OCI-LY1 (cell line): ENCODE measurements around the gene GRB10.

Experiments
- H2AFZ ChIP-seq: fragments of 200-600 bp; sonication (generic), shearing (Covaris generic); 2 replicates; pipeline ENCODE4 v1.6.0; 2014; ENCODE audit warnings: antibody characterized with exemption, mild to moderate bottlenecking, low read length
- H3F3A ChIP-seq: fragments of 200-600 bp; sonication (generic), shearing (Covaris generic); 2 replicates; pipeline ENCODE4 v1.6.0; 2014; ENCODE audit warnings: mild to moderate bottlenecking, antibody characterized with exemption, low read length, moderate library complexity; ENCODE audit not compliant: insufficient read depth
- H3K27ac ChIP-seq: fragments of 200-600 bp; sonication (generic); 2 replicates; pipeline ENCODE4 v1.5.1; 2014; ENCODE audit warnings: low read length, mixed run types, mild to moderate bottlenecking, low read depth; ENCODE audit not compliant: poor library complexity, severe bottlenecking
- H3K27me3 ChIP-seq: fragments of 200-600 bp; sonication (generic); 2 replicates; pipeline ENCODE4 v1.6.0; 2014; ENCODE audit warnings: antibody characterized with exemption, mild to moderate bottlenecking, low read length, moderate library complexity; ENCODE audit not compliant: insufficient read depth
- H3K36me3 ChIP-seq: fragments of 200-600 bp; sonication (generic); 2 replicates; pipeline ENCODE4 v1.6.1; 2014; ENCODE audit warnings: mild to moderate bottlenecking, antibody characterized with exemption, low read length, moderate library complexity, mixed read lengths; ENCODE audit not compliant: insufficient read depth
- H3K4me1 ChIP-seq: fragments of 200-600 bp; sonication (generic); 2 replicates; pipeline ENCODE4 v1.5.1; 2014; ENCODE audit warnings: mild to moderate bottlenecking, low read length, moderate library complexity; ENCODE audit not compliant: insufficient read depth, severe bottlenecking
- H3K4me2 ChIP-seq: fragments of 200-600 bp; sonication (generic), shearing (Covaris generic); 2 replicates; pipeline ENCODE4 v1.6.1; 2014; ENCODE audit warnings: low read length
- H3K4me3 ChIP-seq: fragments of 200-600 bp; sonication (generic); 2 replicates; pipeline ENCODE4 v1.5.1; 2014; ENCODE audit warnings: low read length, low read depth, mild to moderate bottlenecking, mixed read lengths; ENCODE audit not compliant: poor library complexity, severe bottlenecking
- H3K79me2 ChIP-seq: fragments of 200-600 bp; shearing (Covaris generic); 2 replicates; pipeline ENCODE4 v1.6.1; 2016; ENCODE audit warnings: mixed run types, low read length, mixed read lengths; ENCODE audit not compliant: insufficient read depth
- H3K9ac ChIP-seq: fragments of 200-600 bp; sonication (generic), shearing (Covaris generic); 2 replicates; pipeline ENCODE4 v1.6.1; 2014; ENCODE audit warnings: mild to moderate bottlenecking, low read length, mixed read lengths
- H3K9me2 ChIP-seq: fragments of 200-600 bp; sonication (generic), shearing (Covaris generic); 2 replicates; pipeline ENCODE4 v1.6.1; 2014; ENCODE audit warnings: low read depth, mild to moderate bottlenecking, low read length, mixed read lengths
- H3K9me3 ChIP-seq: fragments of 200-600 bp; shearing (Covaris generic); 2 replicates; pipeline ENCODE4 v1.6.1; 2014; ENCODE audit warnings: low read length, mixed read lengths
- H4K20me1 ChIP-seq: fragments of 200-600 bp; sonication (generic), shearing (Covaris generic); 2 replicates; pipeline ENCODE4 v1.6.0; 2016; ENCODE audit warnings: mild to moderate bottlenecking, low read length; ENCODE audit not compliant: insufficient read depth
- CTCF ChIP-seq: fragments of 200-600 bp; sonication (generic), shearing (Covaris generic); IDR thresholded peaks from 2 replicates; pipeline ENCODE4 v1.5.1; 2017; ENCODE audit warnings: mild to moderate bottlenecking, antibody characterized with exemption, low read length, moderate library complexity, mixed read lengths
- EZH2 ChIP-seq: fragments of 200-600 bp; sonication (generic), shearing (Covaris generic); IDR thresholded peaks from 2 replicates; pipeline ENCODE4 v1.8.0; 2017; ENCODE audit warnings: borderline replicate concordance, mixed run types, mild to moderate bottlenecking, antibody characterized with exemption, low read length, moderate library complexity, mixed read lengths

GRB10 gene

GRCh38 chr7:50554431-50555322, 228.0 kb downstream of the GRB10 start:
- H3K27ac ChIP-seq: no peak overlapping the region
- no peaks in the 10 kb centered on the region for H3K9me3 ChIP-seq
- no peaks in the 10 kb centered on the region for H3F3A ChIP-seq
- no peak overlapping the region for H3K9ac ChIP-seq
- TF ChIP-seq CTCF (no peak), EZH2 (no peak)
- no peaks in the 10 kb centered on the region for H3K36me3 ChIP-seq
- H3K4me2 ChIP-seq: no peak overlapping the region
- no peaks in the 10 kb centered on the region for H3K4me1 ChIP-seq
- no peaks in the 10 kb centered on the region for H3K27me3 ChIP-seq
- no peaks in the 10 kb centered on the region for H3K9me2 ChIP-seq
- H3K4me3 ChIP-seq: no peak overlapping the region
- H4K20me1 ChIP-seq: no peaks in the 10 kb centered on the region
- H3K79me2 ChIP-seq: no peaks in the 10 kb centered on the region
- no peak overlapping the region for H2AFZ ChIP-seq

GRCh38 chr7:50553973-50554372, 228.7 kb downstream of the GRB10 start:
- H3K9me3 ChIP-seq: no peaks in the 10 kb centered on the region
- H3K27me3 ChIP-seq: no peaks in the 10 kb centered on the region
- no peaks in the 10 kb centered on the region for H3K79me2 ChIP-seq
- H3K27ac ChIP-seq: no peak overlapping the region
- H3F3A ChIP-seq: no peaks in the 10 kb centered on the region
- no peaks in the 10 kb centered on the region for H3K4me1 ChIP-seq
- H2AFZ ChIP-seq: no peak overlapping the region
- no peak overlapping the region for H3K9ac ChIP-seq
- no peak for TF ChIP-seq EZH2
- no peak for TF ChIP-seq CTCF
- H3K4me3 ChIP-seq: no peak overlapping the region
- no peaks in the 10 kb centered on the region for H4K20me1 ChIP-seq
- no peak overlapping the region for H3K4me2 ChIP-seq
- H3K9me2 ChIP-seq: no peaks in the 10 kb centered on the region
- no peaks in the 10 kb centered on the region for H3K36me3 ChIP-seq

- no peaks in the 10 kb centered on the region for H3K36me3 ChIP-seq
- no peaks in the 10 kb centered on the region for H4K20me1 ChIP-seq
- no peaks in the 10 kb centered on the region for H3K79me2 ChIP-seq
- no peak overlapping the region for H3K27ac ChIP-seq
- H3K9me3 ChIP-seq: no peaks in the 10 kb centered on the region
- H3K4me1 ChIP-seq: no peaks in the 10 kb centered on the region
- no peak for TF ChIP-seq EZH2
- TF ChIP-seq CTCF: no peak
- H3K9ac ChIP-seq: no peak overlapping the region
- no peak overlapping the region for H3K4me2 ChIP-seq
- H3K27me3 ChIP-seq: no peaks in the 10 kb centered on the region
- H3K9me2 ChIP-seq: no peaks in the 10 kb centered on the region
- no peak overlapping the region for H3K4me3 ChIP-seq
- H2AFZ ChIP-seq: no peak overlapping the region
- H3F3A ChIP-seq: no peaks in the 10 kb centered on the region
Observed at GRCh38 chr7:50552921-50553320, 229.8 kb downstream of the GRB10 start.
